ENCODE data around the gene A3GALT2. TPM values are rescaled to one million over a fixed set of nuclear protein-coding genes. Genes with fewer than 3 reads are reported as not detected.

Gene A3GALT2
- total RNA-seq, 1 donor from 2014 or later: not detected

GRCh38 chr1:33351281-33351660 is 30.4 kb upstream of the A3GALT2 start:
- intact Hi-C loops (cut with micrococcal nuclease): loop anchor here (5.0 kb wide), 1 partner anchor 224 kb away; no protein-coding TSS in a partner anchor

GRCh38 chr1:33350611-33351280 is 29.8 kb upstream of the A3GALT2 start:
- intact Hi-C loops (cut with micrococcal nuclease): loop anchor here (5.0 kb wide), 1 partner anchor 223 kb away; no protein-coding TSS in a partner anchor

GRCh38 chr1:33349778-33350610 is 29.1 kb upstream of the A3GALT2 start:
- intact Hi-C loops (cut with micrococcal nuclease): loop anchor here (5.0 kb wide), 3 partner anchors 53 to 223 kb away; partner anchors contain the start of gene TRIM62

GRCh38 chr1:33349081-33349759 is 28.3 kb upstream of the A3GALT2 start:
- intact Hi-C loops (cut with micrococcal nuclease): loop anchor here (5.0 kb wide), 2 partner anchors 52 to 167 kb away; partner anchors contain the start of gene TRIM62

GRCh38 chr1:33348676-33349080 is 27.8 kb upstream of the A3GALT2 start:
- intact Hi-C loops (cut with micrococcal nuclease): loop anchor here (5.0 kb wide), 2 partner anchors 51 to 166 kb away; partner anchors contain the start of gene TRIM62

GRCh38 chr1:33348194-33348593 is 27.3 kb upstream of the A3GALT2 start:
- intact Hi-C loops (cut with micrococcal nuclease): loop anchor here (5.0 kb wide), 2 partner anchors 51 to 166 kb away; partner anchors contain the start of gene TRIM62

GRCh38 chr1:33347650-33347992 is 26.7 kb upstream of the A3GALT2 start:
- intact Hi-C loops (cut with micrococcal nuclease): loop anchor here (5.0 kb wide), 2 partner anchors 50 to 165 kb away; partner anchors contain the start of gene TRIM62

- intact Hi-C loops (cut with micrococcal nuclease): loop anchor here (5.0 kb wide), 2 partner anchors 50 to 165 kb away; partner anchors contain the start of gene TRIM62
Observed at GRCh38 chr1:33346927-33347649, 26.2 kb upstream of the A3GALT2 start.

- intact Hi-C loops (cut with micrococcal nuclease): loop anchor here (5.0 kb wide), 2 partner anchors 49 to 164 kb away; partner anchors contain the start of gene TRIM62
Observed at GRCh38 chr1:33346533-33346926, 25.6 kb upstream of the A3GALT2 start.

GRCh38 chr1:33344896-33345560 is 24.1 kb upstream of the A3GALT2 start:
- intact Hi-C loops (cut with micrococcal nuclease): loop anchor here (5.0 kb wide), 2 partner anchors 48 to 163 kb away; partner anchors contain the start of gene TRIM62

GRCh38 chr1:33343539-33343938 is 22.6 kb upstream of the A3GALT2 start:
- intact Hi-C loops (cut with micrococcal nuclease): no loop called here

GRCh38 chr1:33342041-33342723 is 21.3 kb upstream of the A3GALT2 start:
- intact Hi-C loops (cut with micrococcal nuclease): no loop called here

- intact Hi-C loops (cut with micrococcal nuclease): no loop called here
Observed at GRCh38 chr1:33341190-33341589, 20.3 kb upstream of the A3GALT2 start.

GRCh38 chr1:33339413-33339812 is 18.5 kb upstream of the A3GALT2 start:
- intact Hi-C loops (cut with micrococcal nuclease): no loop called here

GRCh38 chr1:33338440-33339211 is 17.7 kb upstream of the A3GALT2 start:
- intact Hi-C loops (cut with micrococcal nuclease): no loop called here

- intact Hi-C loops (cut with micrococcal nuclease): no loop called here
Observed at GRCh38 chr1:33338048-33338439, 17.1 kb upstream of the A3GALT2 start.

- intact Hi-C loops (cut with micrococcal nuclease): no loop called here
Observed at GRCh38 chr1:33337441-33337840, 16.5 kb upstream of the A3GALT2 start.

- intact Hi-C loops (cut with micrococcal nuclease): no loop called here
Observed at GRCh38 chr1:33336580-33336979, 15.7 kb upstream of the A3GALT2 start.

- intact Hi-C loops (cut with micrococcal nuclease): no loop called here
Observed at GRCh38 chr1:33335020-33335419, 14.1 kb upstream of the A3GALT2 start.

All from T-helper 2 cell treated with Interferon-gamma antibody and Interleukin-4, amounts not matched to agents 100 ng/mL and 5 ng/mL, for 36 hours (primary cell).